Endothelial cell of umbilical vein (primary cell): ENCODE measurements around the gene TDRD3.

ENCODE experiments used
- CTCF ChIP-seq, 2 donors: IDR thresholded peaks; 1 replicate in 1 of 2; 2 replicates in 1 of 2; pipeline ENCODE4 v1.5.1; 2011; ENCODE audit warnings: low read length in 2 of 2, mild to moderate bottlenecking in 2 of 2, moderate library complexity in 2 of 2, control low read depth in 1 of 2, inconsistent platforms in 1 of 2, low read depth in 1 of 2; ENCODE audit not compliant: insufficient read depth in 1 of 2; ENCODE audit errors: extremely low read depth in 1 of 2
- EZH2 ChIP-seq: IDR thresholded peaks from 2 replicates; pipeline ENCODE4 v1.6.1; 2012; ENCODE audit warnings: borderline replicate concordance, low read depth, mild to moderate bottlenecking, moderate library complexity, low read length, inconsistent platforms; ENCODE audit not compliant: severe bottlenecking

GRCh38 chr13:60370343-60370742 is 26.7 kb upstream of the TDRD3 start:
- TF ChIP-seq CTCF (IDR thresholded peaks at IDR 0.05; ENCODE audit: extremely low read depth in 1 of 2, insufficient read depth in 1 of 2, low read depth in 1 of 2, low read length in 2 of 2): no peak
- no peak for TF ChIP-seq EZH2
